Measurements from ENCODE around the gene EXOSC5.
A peak's percentile ranks its signal among the peaks of the same experiment; 100 is the strongest.
"Not testable (repeated sequence)": the region's sequence is repeated elsewhere in the genome, so short reads cannot be mapped to it uniquely, and the experiment has no call there.

EXOSC5 gene

DNA sequence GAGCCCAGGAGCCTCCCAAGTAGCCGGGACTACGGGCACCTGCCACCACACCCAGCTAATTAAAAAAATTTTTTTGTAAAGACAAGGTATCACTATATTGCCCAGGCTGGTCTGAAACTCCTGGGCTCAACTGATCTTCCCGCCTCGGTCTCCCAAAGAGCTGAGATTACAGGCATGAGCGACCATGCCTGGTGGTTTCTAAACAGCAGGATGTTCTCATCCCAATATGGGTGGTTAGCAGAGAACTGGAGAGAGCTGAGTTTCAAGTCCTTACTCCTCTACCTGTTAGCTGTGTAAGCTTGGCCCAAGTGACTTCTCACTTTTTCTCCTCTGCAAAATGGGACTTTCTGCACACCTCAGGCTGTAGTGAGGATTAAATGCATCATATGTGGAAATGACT, 12.8 kb downstream of the EXOSC5 start:
- no peak overlapping the region for H3K4me3 ChIP-seq (ENCODE audit: low read depth, low read length)
- in situ Hi-C loops (cut with HindIII; ENCODE audit: low sequenced_read_pairs): no loop called here
- TF ChIP-seq, protein P1, sequence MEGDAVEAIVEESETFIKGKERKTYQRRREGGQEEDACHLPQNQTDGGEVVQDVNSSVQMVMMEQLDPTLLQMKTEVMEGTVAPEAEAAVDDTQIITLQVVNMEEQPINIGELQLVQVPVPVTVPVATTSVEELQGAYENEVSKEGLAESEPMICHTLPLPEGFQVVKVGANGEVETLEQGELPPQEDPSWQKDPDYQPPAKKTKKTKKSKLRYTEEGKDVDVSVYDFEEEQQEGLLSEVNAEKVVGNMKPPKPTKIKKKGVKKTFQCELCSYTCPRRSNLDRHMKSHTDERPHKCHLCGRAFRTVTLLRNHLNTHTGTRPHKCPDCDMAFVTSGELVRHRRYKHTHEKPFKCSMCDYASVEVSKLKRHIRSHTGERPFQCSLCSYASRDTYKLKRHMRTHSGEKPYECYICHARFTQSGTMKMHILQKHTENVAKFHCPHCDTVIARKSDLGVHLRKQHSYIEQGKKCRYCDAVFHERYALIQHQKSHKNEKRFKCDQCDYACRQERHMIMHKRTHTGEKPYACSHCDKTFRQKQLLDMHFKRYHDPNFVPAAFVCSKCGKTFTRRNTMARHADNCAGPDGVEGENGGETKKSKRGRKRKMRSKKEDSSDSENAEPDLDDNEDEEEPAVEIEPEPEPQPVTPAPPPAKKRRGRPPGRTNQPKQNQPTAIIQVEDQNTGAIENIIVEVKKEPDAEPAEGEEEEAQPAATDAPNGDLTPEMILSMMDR (IDR thresholded peaks at IDR 0.05; ENCODE audit: low read depth, low read length): no peak
- no peak for DNase-seq (ENCODE audit: low read depth, low spot score)

DNA sequence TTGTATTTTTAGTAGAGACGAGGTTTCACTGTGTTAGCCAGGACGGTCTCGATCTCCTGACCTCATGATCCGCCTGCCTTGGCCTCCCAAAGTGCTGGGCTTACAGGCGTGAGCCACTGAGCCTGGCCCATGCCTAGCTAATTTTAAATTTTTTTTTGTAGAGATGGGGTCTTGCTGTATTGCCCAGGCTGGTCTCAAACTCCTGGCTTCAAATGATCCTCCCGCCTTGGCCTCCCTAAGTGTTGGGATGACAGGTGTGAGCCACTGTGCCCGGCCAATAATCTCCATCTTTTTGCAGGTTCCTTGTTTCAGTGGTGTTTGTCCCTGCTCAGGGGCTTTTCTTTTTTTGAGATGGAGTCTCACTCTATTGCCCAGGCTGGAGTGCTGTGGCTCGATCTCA, 15.6 kb downstream of the EXOSC5 start:
- DNase-seq (ENCODE audit: low read depth, low spot score); in situ Hi-C loops (cut with HindIII; ENCODE audit: low sequenced_read_pairs); H3K4me3 ChIP-seq (ENCODE audit: low read depth, low read length): not testable (repeated sequence)

GRCh38 chr19:41377977-41378709, 19.0 kb downstream of the EXOSC5 start:
- TF ChIP-seq, protein P1 (IDR thresholded peaks at IDR 0.05; ENCODE audit: low read depth, low read length): peak; percentile 12
- no peak for DNase-seq (ENCODE audit: low read depth, low spot score)
- H3K4me3 ChIP-seq (ENCODE audit: low read depth, low read length): no peak overlapping the region
- in situ Hi-C loops (cut with HindIII; ENCODE audit: low sequenced_read_pairs): no loop called here

DNA sequence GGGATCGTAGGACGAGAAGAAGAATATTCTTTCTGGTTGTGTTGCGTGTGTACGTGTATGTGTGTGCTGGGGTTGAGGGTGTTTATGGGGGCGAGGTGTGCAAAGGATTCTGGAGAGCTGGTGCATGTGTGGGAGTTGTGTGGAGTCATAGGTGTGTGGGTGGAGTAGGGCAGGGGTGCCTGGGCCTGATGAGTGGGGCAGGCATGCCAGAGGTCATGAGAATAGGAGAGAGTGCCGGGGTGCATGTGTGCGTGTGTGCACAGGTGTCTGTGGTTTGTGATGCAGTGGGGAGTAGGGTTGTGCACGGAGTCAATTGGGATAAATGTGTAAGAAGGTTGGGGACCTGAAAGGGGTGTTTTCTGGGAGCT, 20.2 kb downstream of the EXOSC5 start:
- TF ChIP-seq, protein P1 (IDR thresholded peaks at IDR 0.05; ENCODE audit: low read depth, low read length): no peak
- no peak for DNase-seq (ENCODE audit: low read depth, low spot score)
- in situ Hi-C loops (cut with HindIII; ENCODE audit: low sequenced_read_pairs): no loop called here
- H3K4me3 ChIP-seq (ENCODE audit: low read depth, low read length): peak overlapping the region; percentile 52

GRCh38 chr19:41376241-41376997, 20.7 kb downstream of the EXOSC5 start, which contains the start of gene TMEM91:
TSS of gene TMEM91 (plus strand) at chr19:41376533. CDS start at chr19:41378310, 1,777 bp downstream.
- TF ChIP-seq, protein P1 (IDR thresholded peaks at IDR 0.05; ENCODE audit: low read depth, low read length): no peak
- no peak for DNase-seq (ENCODE audit: low read depth, low spot score)
- H3K4me3 ChIP-seq (ENCODE audit: low read depth, low read length): peak within 1 kb of the TSS; percentile 52
- in situ Hi-C loops (cut with HindIII; ENCODE audit: low sequenced_read_pairs): no loop called here

- peak; percentile 96 for DNase-seq (ENCODE audit: low read depth, low spot score)
- in situ Hi-C loops (cut with HindIII; ENCODE audit: low sequenced_read_pairs): no loop called here
- no peak overlapping the region for H3K4me3 ChIP-seq (ENCODE audit: low read depth, low read length)
- TF ChIP-seq, protein P1 (IDR thresholded peaks at IDR 0.05; ENCODE audit: low read depth, low read length): no peak
Measured at GRCh38 chr19:41373993-41374392, 23.2 kb downstream of the EXOSC5 start.

DNA sequence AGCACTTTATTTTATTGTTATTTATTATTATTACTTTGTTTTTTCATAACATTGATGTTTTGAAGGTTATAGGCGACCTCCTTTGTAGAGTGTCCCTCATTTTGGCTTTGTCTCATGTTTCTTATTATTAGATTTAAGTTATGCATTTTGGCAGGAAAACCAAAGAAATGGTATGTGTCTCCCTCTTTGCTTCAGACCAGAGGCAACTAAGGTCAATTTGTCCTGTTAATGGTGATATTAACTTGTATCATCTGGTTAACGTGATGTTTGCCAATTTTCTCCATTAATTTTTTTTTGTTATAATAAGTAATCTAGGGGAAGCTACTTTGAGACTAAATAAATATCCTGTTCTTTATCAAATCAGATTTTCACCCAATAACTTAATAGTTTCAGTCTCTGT, 24.7 kb downstream of the EXOSC5 start:
- TF ChIP-seq, protein P1 (IDR thresholded peaks at IDR 0.05; ENCODE audit: low read depth, low read length): no peak
- DNase-seq (ENCODE audit: low read depth, low spot score): no peak
- in situ Hi-C loops (cut with HindIII; ENCODE audit: low sequenced_read_pairs): no loop called here
- H3K4me3 ChIP-seq (ENCODE audit: low read depth, low read length): no peak overlapping the region
